ENCODE data around the gene SSR4.

DNA sequence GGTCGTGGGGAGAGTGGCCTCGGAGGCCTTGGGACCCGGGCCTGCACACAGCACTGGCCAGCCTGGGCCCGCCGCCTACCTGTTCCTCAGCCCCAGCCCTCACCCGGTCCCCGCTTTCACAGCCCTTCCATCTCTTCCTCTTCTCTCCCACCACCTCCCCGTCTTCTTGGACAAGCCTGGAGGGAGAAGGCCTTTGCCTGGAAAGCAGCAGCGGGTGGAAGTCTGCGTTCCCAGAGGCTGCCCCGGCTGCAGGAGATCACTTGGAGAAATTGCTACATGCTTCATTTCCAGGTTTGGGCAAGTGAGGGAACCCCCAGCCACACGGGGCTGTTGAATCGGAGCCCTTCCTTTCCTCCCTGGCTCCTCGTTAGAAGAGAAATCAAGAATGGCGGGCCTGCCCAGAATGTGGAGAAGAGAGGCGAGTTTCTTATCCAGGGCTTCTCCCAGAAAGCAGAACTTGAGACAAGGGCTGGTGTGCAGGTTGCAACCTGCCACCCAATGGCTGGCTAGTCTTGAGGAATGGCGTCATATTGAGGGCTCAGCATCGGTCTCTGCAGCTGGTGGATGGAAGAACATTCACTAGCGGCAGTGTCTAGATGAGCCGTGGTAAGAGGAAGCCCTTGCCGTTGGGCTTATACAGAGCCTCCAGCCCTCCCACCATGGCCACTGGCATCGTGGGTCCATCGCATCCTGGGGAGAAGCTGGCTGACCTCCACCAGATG lies 37.1 kb downstream of the SSR4 start:
- TF ChIP-seq POLR2A (IDR thresholded peaks at IDR 0.05; ENCODE audit: low read depth, low read length) (no peak), POLR2AphosphoS5 (IDR thresholded peaks at IDR 0.05; ENCODE audit: low read depth, low read length) (no peak)

Data from GM12891 (cell line).